Measurements from ENCODE around the gene CGB1. TPM values are rescaled to one million over a fixed set of nuclear protein-coding genes. Genes with fewer than 3 reads are reported as not detected.
"Not testable (repeated sequence)": the region's sequence is repeated elsewhere in the genome, so short reads cannot be mapped to it uniquely, and the experiment has no call there.

CGB1 gene
- not detected for total RNA-seq
- not detected for polyA plus RNA-seq (ENCODE audit: insufficient read depth, low read depth, low replicate concordance)
- long read RNA-seq, donor 1 = 0 reads
- long read RNA-seq, donor 2 = 0 reads
- long read RNA-seq, donor 3 = 0 reads
- long read RNA-seq, donor 4 = 0 reads
- long read RNA-seq, donor 5 = 0 reads
- long read RNA-seq, donor 6 = 0 reads
- long read RNA-seq, donor 7 = 0 reads
- long read RNA-seq, donor 8 = 0 reads
- long read RNA-seq, donor 9 = 0 reads
- long read RNA-seq, donor 10 = 0 reads

DNA sequence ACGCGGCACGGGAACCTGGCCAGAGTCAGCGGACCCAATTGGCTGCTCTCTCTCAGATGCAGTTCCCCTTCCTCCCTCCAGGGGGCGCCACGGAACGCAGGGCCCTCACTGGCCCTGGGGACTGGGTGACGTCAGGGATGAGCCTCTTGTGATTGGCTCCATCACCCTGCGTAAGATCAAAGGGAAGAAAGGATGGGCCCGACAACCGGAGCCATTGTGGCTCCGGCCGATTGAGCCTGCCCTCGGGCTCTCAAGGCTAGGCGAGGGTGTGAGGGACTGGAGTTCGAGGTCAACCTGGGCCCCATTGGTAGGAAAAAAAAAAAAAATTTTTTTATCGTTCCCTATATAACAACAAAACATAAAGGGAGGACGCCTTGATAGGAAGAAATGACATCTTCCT, at the start of gene CGB1:
CGB1 (minus strand) TSS at position 81 of the 400 bp plus-strand sequence. CDS start 184 bp downstream, outside the sequence.
- H3K4me3 ChIP-seq (ENCODE audit: low read length in 3 of 3); intact Hi-C loops (cut with DNase I); DNase-seq; H3K4me1 ChIP-seq (ENCODE audit: control insufficient read depth in 2 of 3, insufficient read depth in 2 of 3, low read depth in 1 of 3, low read length in 3 of 3); H3K9ac ChIP-seq (ENCODE audit: low read length in 3 of 3); H3K27ac ChIP-seq (ENCODE audit: low read depth in 2 of 2, low read length in 2 of 2); H3K27me3 ChIP-seq (ENCODE audit: control insufficient read depth, insufficient read depth, low read length); H3K36me3 ChIP-seq (ENCODE audit: control insufficient read depth in 2 of 3, insufficient read depth in 3 of 3, low read length in 3 of 3); H3K9me3 ChIP-seq (ENCODE audit: control insufficient read depth in 2 of 3, insufficient read depth in 1 of 3, low read length in 3 of 3); FAIRE-seq: not testable (repeated sequence)

DNA sequence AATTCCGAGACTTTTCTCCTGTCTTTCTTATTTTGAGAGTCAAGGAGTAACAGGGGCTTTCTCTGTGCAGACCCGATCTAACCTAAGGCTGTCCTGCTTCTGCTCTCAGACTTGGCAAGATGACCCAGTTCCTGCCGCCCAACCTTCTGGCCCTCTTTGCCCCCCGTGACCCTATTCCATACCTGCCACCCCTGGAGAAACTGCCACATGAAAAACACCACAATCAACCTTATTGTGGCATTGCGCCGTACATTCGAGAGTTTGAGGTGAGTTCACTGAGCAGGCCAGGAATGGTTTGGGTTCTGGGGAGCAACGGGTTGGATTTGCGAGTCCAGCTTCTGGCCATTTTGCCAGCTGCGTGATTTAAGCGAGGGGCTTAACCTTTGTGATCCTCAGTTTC, 49.6 kb upstream of the CGB1 start:
- FAIRE-seq = no peak
- Histone ChIP-seq H3K4me1 (ENCODE audit: control insufficient read depth in 2 of 3, insufficient read depth in 2 of 3, low read depth in 1 of 3, low read length in 3 of 3) (peaks cover 0 to 13% (median 10%) of the 10 kb centered on the region in 3 donors), H3K4me3 (ENCODE audit: low read length in 3 of 3) (peak overlapping the region; percentile 79 to 99 (median 95)), H3K27ac (ENCODE audit: low read depth in 2 of 2, low read length in 2 of 2) (no peak overlapping the region), H3K27me3 (ENCODE audit: control insufficient read depth, insufficient read depth, low read length) (no peaks in the 10 kb centered on the region), H3K36me3 (ENCODE audit: control insufficient read depth in 2 of 3, insufficient read depth in 3 of 3, low read length in 3 of 3) (peaks cover 8 to 12% (median 11%) of the 10 kb centered on the region in 3 donors), H3K9ac (ENCODE audit: low read length in 3 of 3) (peak overlapping the region; percentile 61 to 97 (median 83)), H3K9me3 (ENCODE audit: control insufficient read depth in 2 of 3, insufficient read depth in 1 of 3, low read length in 3 of 3) (no peaks in the 10 kb centered on the region)
- TF ChIP-seq CTCF (IDR thresholded peaks at IDR 0.05; ENCODE audit: borderline replicate concordance, extremely low read depth, insufficient read depth) = no peak
- DNase-seq = no peak
- intact Hi-C loops (cut with DNase I) = no loop called here

DNA sequence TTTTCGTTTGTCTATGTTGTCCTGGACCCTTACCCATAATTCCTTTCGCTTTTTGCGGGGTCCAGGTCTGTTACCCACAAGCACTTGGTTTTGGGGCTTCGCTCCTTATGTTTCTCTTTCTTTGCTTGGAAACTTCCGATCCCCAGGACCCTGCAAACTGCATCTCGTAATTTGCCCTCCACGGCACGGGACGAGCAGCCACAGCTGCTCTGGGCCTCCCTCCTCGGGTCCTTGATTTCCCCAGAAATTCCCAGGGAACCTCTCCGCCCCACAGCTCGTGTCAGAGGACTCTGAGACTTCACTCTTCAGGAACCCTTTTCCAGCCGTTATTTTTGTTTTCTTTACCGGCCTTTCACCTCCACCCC, 49.2 kb upstream of the CGB1 start:
- DNase-seq = no peak

More for the DNA sequence above, 49.2 kb upstream of the CGB1 start:
- peaks cover 8% of the 10 kb centered on the region in 3 donors for H3K36me3 ChIP-seq (ENCODE audit: control insufficient read depth in 2 of 3, insufficient read depth in 3 of 3, low read length in 3 of 3)
- no peak for TF ChIP-seq CTCF (IDR thresholded peaks at IDR 0.05; ENCODE audit: borderline replicate concordance, extremely low read depth, insufficient read depth)
- intact Hi-C loops (cut with DNase I) = no loop called here
- peak overlapping the region; percentile 61 to 97 (median 83) for H3K9ac ChIP-seq (ENCODE audit: low read length in 3 of 3)
- peak overlapping the region; percentile 79 to 99 (median 95) for H3K4me3 ChIP-seq (ENCODE audit: low read length in 3 of 3)
- H3K9me3 ChIP-seq (ENCODE audit: control insufficient read depth in 2 of 3, insufficient read depth in 1 of 3, low read length in 3 of 3) = no peaks in the 10 kb centered on the region
- H3K27me3 ChIP-seq (ENCODE audit: control insufficient read depth, insufficient read depth, low read length) = no peaks in the 10 kb centered on the region
- no peak for FAIRE-seq
- H3K4me1 ChIP-seq (ENCODE audit: control insufficient read depth in 2 of 3, insufficient read depth in 2 of 3, low read depth in 1 of 3, low read length in 3 of 3) = peaks cover 0 to 13% (median 10%) of the 10 kb centered on the region in 3 donors
- peak overlapping the region; percentile 91 to 92 for H3K27ac ChIP-seq (ENCODE audit: low read depth in 2 of 2, low read length in 2 of 2)

Measured in kidney (tissue), 22 donors.